Endothelial cell of umbilical vein (primary cell): ENCODE data around the gene MZT2B. TPM values are rescaled to one million over a fixed set of nuclear protein-coding genes. Genes with fewer than 3 reads are reported as not detected.
"Not testable (repeated sequence)": the region's sequence is repeated elsewhere in the genome, so short reads cannot be mapped to it uniquely, and the experiment has no call there.

Experiments
- BruUV-seq: library from RNA; stranded (reverse); fragments of 400-500 nt; replicated peaks from 2 replicates; lab custom pipeline; 2021; lab: Mats Ljungman, UMichigan
- CTCF ChIA-PET: fragments of 300-600, 350-600 bp; sonication (Branson Sonifier 250); formaldehyde crosslinking; loops from one replicate; lab custom pipeline; 2021; ENCODE audit warnings: antibody characterized with exemption, inconsistent platforms; lab: Charles Lee
- POLR2A ChIA-PET: fragments of 300-600, 350-600 bp; sonication (Branson Sonifier 250); formaldehyde crosslinking; loops from one replicate; lab custom pipeline; 2021; ENCODE audit warnings: antibody characterized with exemption, inconsistent platforms; lab: Charles Lee
- DNase-seq: peaks from one replicate; pipeline ENCODE4 v3.0.0-alpha.2; 2011; ENCODE audit warnings: low read depth, low spot score
- FAIRE-seq: peaks from 2 replicates; lab custom pipeline; 2011; peaks lifted over from hg19 to GRCh38; lab: Jason Lieb, UNC
- H2AFZ ChIP-seq: 2 replicates; pipeline ENCODE4 v1.6.0; 2012; ENCODE audit warnings: low read depth, low read length, control low read depth, inconsistent platforms
- H3K27ac ChIP-seq: 2 replicates; pipeline ENCODE4 v1.5.1; 2011; ENCODE audit warnings: low read depth, mild to moderate bottlenecking, control low read depth, low read length, moderate library complexity; ENCODE audit not compliant: insufficient read depth
- H3K27me3 ChIP-seq, 2 experiments: 2 replicates each; pipeline versions ENCODE4 v1.6.0 to v1.6.1; 2011; ENCODE audit warnings: low read length in 2 of 2, mixed read lengths in 1 of 2; ENCODE audit not compliant: control insufficient read depth in 2 of 2, insufficient read depth in 2 of 2
- H3K36me3 ChIP-seq, 2 experiments: 2 replicates in 1 of 2; 3 replicates in 1 of 2; pipeline ENCODE4 v1.5.1; 2011; ENCODE audit warnings: low read length in 2 of 2, mild to moderate bottlenecking in 1 of 2, moderate library complexity in 1 of 2; ENCODE audit not compliant: control insufficient read depth in 2 of 2, insufficient read depth in 2 of 2; ENCODE audit errors: extremely low read depth in 1 of 2
- H3K4me1 ChIP-seq: 3 replicates; pipeline ENCODE4 v1.5.1; 2011; ENCODE audit warnings: mild to moderate bottlenecking, low read length; ENCODE audit not compliant: control insufficient read depth, insufficient read depth; ENCODE audit errors: extremely low read depth
- H3K4me2 ChIP-seq: 2 replicates; pipeline ENCODE4 v1.6.1; 2011; ENCODE audit warnings: low read length, control low read depth, mixed read lengths; ENCODE audit not compliant: insufficient read depth
- H3K4me3 ChIP-seq, 3 experiments: fragments of 200-600 bp in 1 of 3; sonication (generic), shearing (Covaris generic) in 1 of 3; replicated peaks in 1 of 3; 2 replicates each; pipeline ENCODE4 v1.5.1; 2011 to 2016; ENCODE audit warnings: control low read depth in 3 of 3, low read length in 3 of 3, mild to moderate bottlenecking in 2 of 3, inconsistent platforms in 1 of 3, low read depth in 1 of 3, moderate library complexity in 1 of 3; ENCODE audit not compliant: insufficient read depth in 1 of 3
- H3K79me2 ChIP-seq: 2 replicates; pipeline ENCODE4 v1.6.0; 2012; ENCODE audit warnings: low read length, inconsistent platforms; ENCODE audit not compliant: control insufficient read depth, insufficient read depth
- H3K9ac ChIP-seq: replicated peaks from 2 replicates; pipeline ENCODE3; 2011; ENCODE audit warnings: low read length, control low read depth; ENCODE audit not compliant: insufficient read depth; ENCODE audit errors: extremely low read depth
- H3K9me1 ChIP-seq: replicated peaks from 3 replicates; pipeline ENCODE4 v1.6.0; 2011; ENCODE audit warnings: mild to moderate bottlenecking, low read length; ENCODE audit not compliant: control insufficient read depth, insufficient read depth; ENCODE audit errors: extremely low read depth
- H3K9me3 ChIP-seq: replicated peaks from 2 replicates; pipeline ENCODE4 v1.5.1; 2012; ENCODE audit warnings: low read length, inconsistent platforms; ENCODE audit not compliant: control insufficient read depth, insufficient read depth
- H4K20me1 ChIP-seq: replicated peaks from 2 replicates; pipeline ENCODE3; 2011; ENCODE audit warnings: mild to moderate bottlenecking, low read length; ENCODE audit not compliant: control insufficient read depth, insufficient read depth; ENCODE audit errors: extremely low read depth
- dilution Hi-C: fragments of 300-500 bp; cut with MboI; formaldehyde crosslinking; loops from one replicate; pipeline ENCODE4 v1.15.0; 2019; ENCODE audit warnings: low sequenced_read_pairs; ENCODE audit not compliant: extremely low pct_ligation_motif_present
- intact Hi-C: fragments of 100-400 bp; cut with micrococcal nuclease; formaldehyde crosslinking; loops from one replicate; pipeline ENCODE4 v1.10.0; 2022
- polyA plus RNA-seq, 4 experiments: library from polyadenylated mRNA; depleted of rRNA in 3 of 4; stranded (reverse) in 3 of 4; unstranded in 1 of 4; fragments of >200 nt; gene quantifications; 2 replicates each; pipeline versions ENCODE4 v1.2.1 to v1.2.3, GENCODE V29; 2011 to 2012; ENCODE audit warnings: missing spikeins in 1 of 4
- total RNA-seq: library from RNA; stranded (reverse); gene quantifications from 2 replicates; pipeline ENCODE4 v1.2.3, GENCODE V29; 2021

Gene MZT2B
- total and polyA plus RNA-seq, 2 donors (not counting 3 experiments of a cell fraction or from before 2014, with no cell fraction given) = 182 to 337 TPM

GRCh38 chr2:130143266-130144039, 38.6 kb upstream of the MZT2B start:
- FAIRE-seq = not testable (repeated sequence)

GRCh38 chr2:130145006-130145414, 37.1 kb upstream of the MZT2B start, which contains the start of gene CCDC74B:
Gene CCDC74B, minus strand, starts transcription at chr2:130145112. Its CDS starts 116 bp downstream, at chr2:130144996.
- H3K9me3 ChIP-seq, dilution Hi-C loops, H3K27me3 ChIP-seq, H3K36me3 ChIP-seq, POLR2A ChIA-PET, H3K9ac ChIP-seq, H4K20me1 ChIP-seq, H3K9me1 ChIP-seq, intact Hi-C loops, H3K27ac ChIP-seq, DNase-seq, H3K79me2 ChIP-seq, H3K4me1 ChIP-seq, CTCF ChIA-PET, BruUV-seq: not testable (repeated sequence)
- FAIRE-seq = peak; percentile 67
- Histone ChIP-seq H3K4me3 (peak within 1 kb of the TSS in 1 of 3 experiments; percentile 28), H2AFZ (peak within 1 kb of the TSS; percentile 54), H3K4me2 (peak within 1 kb of the TSS; percentile 51)

More at GRCh38 chr2:130143266-130144039, 38.6 kb upstream of the MZT2B start:
- H3K4me2 ChIP-seq, H3K27me3 ChIP-seq, DNase-seq, BruUV-seq, H3K27ac ChIP-seq, H3K36me3 ChIP-seq, H3K79me2 ChIP-seq, dilution Hi-C loops, intact Hi-C loops, POLR2A ChIA-PET, H4K20me1 ChIP-seq, H3K4me1 ChIP-seq, CTCF ChIA-PET, H3K9me1 ChIP-seq, H3K9ac ChIP-seq, H3K9me3 ChIP-seq, H2AFZ ChIP-seq: not testable (repeated sequence)
- peak overlapping the region in 1 of 3 experiments; percentile 28 for H3K4me3 ChIP-seq

GRCh38 chr2:130148515-130148914, 33.5 kb upstream of the MZT2B start:
- dilution Hi-C loops, H3K9me3 ChIP-seq, FAIRE-seq: not testable (repeated sequence)

More at GRCh38 chr2:130148515-130148914, 33.5 kb upstream of the MZT2B start:
- DNase-seq, H3K79me2 ChIP-seq, H3K9me1 ChIP-seq, H3K9ac ChIP-seq, H3K27ac ChIP-seq, POLR2A ChIA-PET, H4K20me1 ChIP-seq, H3K4me3 ChIP-seq, H3K4me1 ChIP-seq, H3K27me3 ChIP-seq, BruUV-seq, intact Hi-C loops, H3K4me2 ChIP-seq, H2AFZ ChIP-seq, CTCF ChIA-PET: not testable (repeated sequence)
- peaks cover 0 to 15% of the 10 kb centered on the region in 2 experiments for H3K36me3 ChIP-seq
